GM18498 (cell line): Measurements from ENCODE around the gene ADH7.

Experiments used
- ATAC-seq: cut with Tn5 transposase; IDR thresholded peaks from one replicate; pipeline ENCODE4 v1.9.1; 2021; ENCODE audit warnings: mild to moderate bottlenecking, moderate library complexity; ENCODE audit not compliant: unreplicated experiment

ADH7 gene

DNA sequence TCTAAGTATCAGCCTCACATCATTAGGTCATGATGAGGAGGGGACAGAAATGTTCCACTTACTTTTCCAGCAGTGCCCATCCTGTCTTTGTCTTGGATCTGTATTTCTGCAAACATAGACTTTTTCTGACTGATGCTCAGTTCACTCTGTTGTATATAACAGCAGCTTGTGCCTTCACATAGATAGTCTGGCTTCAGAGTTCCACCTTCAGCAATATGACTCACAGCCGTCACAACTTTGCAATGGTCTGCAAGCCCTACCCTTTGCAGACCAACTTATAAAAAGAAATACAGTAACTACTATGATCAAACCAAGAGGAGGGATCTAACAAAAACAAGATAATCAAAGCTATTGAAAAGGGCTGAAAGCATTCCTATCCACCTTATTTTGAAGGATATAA lies at the start of gene ADH7:
Gene ADH7 (minus strand): TSS at position 189 of the 400 bp plus-strand sequence. CDS start 109 bp downstream, at position 80.
- no peak for ATAC-seq

DNA sequence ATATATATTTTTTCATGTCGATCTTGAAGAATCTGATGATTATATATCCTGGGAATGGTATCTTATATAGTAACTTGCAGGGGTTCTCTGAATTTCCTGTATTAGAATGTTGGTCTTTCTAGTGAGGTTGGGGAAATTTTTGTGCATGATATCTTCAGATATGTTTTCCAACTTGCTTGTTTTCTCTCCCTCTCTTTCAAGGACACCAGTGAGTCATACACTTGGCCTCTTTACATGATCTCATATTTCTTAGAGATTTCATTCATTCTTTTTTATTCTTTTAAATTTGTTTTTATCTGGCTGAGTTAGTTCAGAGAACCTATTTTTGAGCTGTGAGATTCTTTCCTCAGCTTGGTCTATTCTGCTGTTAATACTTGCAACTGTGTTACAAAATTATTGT lies 48.5 kb upstream of the ADH7 start:
- ATAC-seq = no peak

DNA sequence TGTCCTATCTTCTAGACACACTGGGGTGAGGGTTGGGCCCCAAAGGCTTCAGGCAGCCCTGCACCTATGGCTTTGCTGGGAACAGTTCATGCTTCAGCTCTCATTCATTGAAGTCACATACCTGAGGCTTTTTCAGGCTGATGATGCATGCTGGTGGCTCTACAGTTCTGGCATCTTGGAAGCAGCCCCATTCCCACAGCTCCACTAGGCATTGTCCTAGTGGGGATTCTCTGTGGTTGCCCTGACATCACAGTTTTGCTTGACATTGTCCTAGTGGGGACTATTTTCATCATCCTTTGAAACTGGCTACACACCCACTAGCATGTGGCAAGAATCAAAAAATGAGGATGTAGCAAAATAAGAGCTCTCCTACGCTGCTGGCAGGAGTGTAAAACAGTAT lies 38.0 kb upstream of the ADH7 start:
- ATAC-seq = no peak

DNA sequence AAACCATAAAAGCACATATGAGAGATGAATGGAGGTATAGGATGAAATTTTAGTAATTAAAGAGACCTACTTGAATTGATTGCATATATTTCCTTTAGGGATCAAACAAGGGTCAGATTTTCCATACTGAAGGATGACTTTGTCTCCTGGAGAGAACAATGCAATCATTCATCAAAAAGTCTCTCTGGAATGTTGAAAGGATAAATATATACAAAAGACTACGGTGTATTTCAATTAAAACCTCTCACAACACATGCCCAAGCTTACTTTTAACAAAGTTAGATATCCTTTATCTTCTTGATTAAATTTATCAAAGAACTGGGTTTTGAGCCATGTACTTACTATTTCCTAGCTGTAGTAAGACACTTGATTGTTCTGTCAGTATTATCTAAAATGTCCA lies 36.8 kb upstream of the ADH7 start:
- ATAC-seq = no peak

DNA sequence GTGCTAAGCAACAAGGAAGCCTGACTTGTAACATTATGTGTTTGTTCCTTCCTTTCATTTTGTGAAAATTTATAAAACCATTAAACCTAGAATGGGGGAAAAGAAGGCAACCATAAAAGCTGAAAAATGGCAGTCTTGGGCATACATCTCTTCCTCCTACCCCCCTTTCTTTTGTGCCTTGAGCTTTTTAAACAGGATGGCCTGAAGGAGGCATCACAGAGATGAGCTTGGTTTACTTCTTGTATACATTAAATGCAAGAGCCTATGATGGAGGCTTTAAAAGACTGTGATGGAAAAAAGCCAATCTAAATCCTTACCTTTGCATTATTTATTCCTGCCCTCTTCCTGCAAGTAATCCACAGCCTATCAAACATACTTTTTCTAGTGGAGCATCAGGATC lies 36.2 kb upstream of the ADH7 start:
- no peak for ATAC-seq

DNA sequence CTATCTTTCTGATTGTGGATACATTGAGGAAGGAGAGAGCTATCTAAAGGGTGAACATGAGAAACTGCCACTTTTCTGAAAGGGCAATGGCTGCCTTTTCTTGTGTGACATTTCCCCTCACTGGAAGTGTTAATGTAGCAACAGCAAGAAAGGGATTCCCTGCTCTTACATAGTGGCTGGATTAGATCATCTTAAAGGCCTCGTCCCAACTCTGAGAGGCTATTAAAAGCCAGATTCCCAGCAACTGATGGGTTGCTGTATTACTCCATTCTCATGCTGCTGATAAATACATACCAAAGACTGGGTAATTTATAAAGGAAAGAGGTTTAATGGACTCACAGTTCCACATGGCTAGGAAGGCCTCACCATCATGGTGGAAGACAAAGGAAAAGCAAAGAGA lies 33.7 kb upstream of the ADH7 start:
- no peak for ATAC-seq

DNA sequence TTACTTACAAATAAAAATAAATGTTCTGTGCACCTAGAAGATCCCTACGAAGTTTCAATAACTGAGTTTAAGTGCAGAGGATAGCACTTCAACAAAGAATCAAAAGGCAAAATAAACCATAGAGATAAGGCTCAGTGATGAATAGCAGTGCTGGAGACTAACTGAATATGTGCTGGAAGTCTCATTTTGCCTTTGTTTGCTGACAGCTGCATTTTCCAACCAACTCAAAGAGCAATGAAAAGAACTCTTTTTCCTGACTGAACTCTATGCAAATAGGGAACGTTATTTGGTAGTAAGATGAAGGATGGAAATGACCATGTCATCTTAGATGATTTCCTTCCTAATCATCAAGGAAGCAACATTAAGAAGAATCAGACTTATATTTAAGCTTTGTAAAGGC lies 32.7 kb upstream of the ADH7 start:
- no peak for ATAC-seq

DNA sequence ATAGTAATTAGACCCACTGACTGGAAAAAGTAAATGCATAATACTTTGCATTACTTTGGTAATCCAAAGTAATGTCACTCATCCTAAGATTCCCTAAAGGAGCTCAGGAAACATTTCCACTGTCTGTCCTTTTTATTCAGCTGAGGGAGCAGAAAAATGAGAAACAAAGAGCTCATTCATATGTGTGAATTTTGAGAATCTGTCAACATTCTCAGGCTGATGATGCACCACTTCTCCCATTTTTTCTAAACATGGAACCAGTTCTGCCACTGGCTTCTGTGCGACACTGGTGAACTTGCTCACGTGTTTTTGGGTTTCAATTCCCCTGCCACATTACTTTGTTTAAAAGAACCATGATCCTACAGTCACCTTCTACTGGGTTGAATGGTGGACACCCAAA lies 28.4 kb upstream of the ADH7 start:
- no peak for ATAC-seq

DNA sequence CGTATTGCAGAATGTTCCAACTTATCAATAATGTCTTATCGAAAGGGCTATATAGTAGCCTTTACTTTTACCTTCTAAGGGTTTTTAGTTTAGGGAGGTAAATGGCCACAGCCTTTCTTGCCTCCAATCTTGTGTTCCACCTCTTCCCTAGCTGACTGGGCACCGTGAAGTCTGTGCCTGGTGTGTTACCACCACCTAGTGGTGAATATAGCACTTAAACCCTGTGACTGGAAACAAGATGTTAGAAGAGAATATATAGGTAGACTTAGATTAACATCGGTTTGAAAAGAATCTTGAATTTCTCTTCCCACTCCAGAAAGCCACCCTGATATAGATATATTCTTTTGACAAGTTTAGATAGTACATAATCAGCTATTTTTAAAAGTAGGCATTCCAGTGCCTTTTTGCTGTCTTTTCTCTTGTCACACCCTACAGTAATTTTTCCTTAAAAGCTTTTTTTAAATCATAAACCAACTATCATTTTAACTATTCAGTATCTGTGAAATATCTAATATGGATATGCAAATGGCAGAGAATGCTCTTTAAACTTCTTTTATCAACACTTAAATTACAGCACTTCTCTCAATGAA lies 27.8 kb upstream of the ADH7 start:
- peak; percentile 97 for ATAC-seq

DNA sequence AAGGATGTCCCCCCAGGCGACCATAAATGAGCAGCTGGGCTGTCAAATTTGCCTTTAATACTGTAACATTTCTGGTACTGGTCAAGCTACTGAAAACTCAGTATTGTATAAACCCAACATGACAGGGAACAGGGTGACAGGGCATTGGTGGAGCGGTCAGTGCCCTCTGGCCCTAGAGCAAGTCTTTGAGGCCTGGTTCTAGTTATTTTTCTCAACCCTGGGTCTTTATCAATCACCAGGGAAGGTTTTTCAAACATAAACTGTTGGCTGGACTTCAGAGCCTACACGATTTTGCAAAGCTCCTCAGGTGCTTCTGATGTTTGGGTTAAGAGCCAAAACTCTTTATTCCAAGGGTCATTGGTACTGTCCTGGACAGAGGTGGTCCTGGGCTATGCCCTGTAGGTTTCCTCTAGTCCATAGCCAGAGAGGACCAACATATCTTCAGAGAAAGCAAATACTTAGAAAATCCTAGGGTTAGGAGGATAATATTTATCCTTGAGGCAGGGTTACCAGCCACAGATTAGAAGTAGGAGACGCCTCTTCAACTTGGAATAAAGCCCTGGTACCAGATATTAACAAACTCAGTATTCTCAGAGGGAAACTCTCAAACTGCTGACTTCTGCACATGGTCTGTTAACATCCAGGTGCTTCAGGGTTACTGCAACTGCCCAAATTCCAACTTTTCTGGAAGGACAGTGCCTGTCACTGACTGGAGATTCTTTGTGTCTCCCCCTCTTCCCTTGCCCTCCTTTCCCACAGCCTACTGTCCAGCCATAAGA lies 26.7 kb upstream of the ADH7 start:
- no peak for ATAC-seq

DNA sequence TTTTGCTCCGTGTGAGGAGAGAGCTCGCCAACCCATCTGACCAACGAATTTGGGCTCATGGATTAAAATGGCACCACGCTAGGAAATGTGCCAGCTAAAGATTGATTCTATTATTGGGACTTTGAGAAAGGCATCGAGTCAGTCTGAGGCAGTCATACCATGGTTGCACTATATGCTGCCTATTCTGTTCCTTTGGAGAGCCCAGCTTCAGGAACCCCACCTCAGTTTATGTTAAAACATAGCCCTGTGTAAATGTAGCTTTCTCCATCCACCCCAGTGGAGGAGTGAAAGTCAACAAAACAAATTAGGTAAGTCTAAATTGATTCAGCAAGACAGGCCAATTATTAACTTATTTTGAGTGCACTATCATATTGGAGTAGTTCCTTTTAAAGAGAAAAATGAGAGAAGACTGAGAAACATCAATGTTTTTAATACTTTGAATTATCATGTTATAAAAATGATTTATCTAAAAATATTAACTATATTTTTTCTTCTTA lies 24.5 kb upstream of the ADH7 start:
- no peak for ATAC-seq

DNA sequence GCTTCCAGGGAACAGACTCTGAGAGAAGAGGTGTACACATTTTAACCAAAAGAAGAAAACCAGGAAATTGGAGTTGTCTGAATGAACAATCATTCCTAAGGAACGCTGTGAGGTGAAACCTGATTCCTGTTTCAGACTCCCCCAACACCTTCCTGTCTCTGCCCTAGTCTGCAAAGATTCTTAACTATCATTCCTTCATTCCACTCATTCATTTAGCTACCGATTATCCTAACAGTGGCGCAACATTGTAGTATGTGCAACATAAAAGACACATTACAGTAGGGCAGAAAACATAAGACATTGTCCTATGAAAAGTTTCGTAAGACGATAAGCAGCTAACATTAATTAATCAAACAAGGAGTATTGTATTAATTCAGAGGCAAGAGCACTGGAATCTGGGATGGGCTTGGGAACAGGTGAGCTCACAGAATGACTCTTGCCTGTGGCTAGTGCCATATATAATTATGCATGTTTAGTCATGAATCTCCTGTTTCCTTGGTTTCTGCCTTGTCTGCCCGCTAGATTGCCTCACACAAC lies 23.8 kb upstream of the ADH7 start:
- ATAC-seq = no peak

DNA sequence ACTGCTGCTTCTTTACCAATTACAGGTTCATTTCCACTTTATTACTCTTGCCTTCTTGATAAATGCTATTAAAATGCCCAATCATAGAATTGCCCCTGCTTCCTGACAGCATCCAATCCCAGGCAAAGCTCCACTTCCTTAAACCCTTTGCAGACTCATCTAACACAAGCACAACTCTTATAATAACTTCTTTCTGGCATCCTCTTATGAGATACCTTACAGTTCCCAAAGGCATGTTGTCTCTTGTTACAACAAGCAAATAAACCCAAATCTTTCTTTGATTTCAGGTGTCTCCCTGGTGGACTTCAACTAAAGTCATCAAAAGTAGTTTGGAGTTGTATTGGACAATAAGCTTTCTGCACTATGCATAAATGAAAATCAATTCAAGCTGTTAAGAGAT lies 22.5 kb upstream of the ADH7 start:
- no peak for ATAC-seq

DNA sequence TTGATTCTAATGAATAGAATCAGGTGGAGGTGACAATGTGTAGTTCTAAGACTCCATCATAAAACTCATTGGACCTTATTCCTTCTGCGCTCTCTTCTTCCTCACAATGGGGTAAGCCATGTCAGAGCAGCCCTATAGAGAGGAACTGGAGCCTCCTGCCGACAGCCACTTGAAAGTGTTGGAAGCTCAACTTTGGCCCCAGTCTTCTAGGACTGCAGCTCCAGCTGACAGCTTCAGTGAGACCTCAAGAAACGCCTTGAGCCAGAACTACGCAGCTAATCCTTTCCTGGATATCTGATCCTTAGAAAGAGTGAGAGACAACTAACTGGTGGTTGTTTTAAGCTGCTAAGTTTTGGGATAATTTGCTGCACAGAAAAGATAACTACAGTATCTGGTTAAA lies 22.1 kb upstream of the ADH7 start:
- no peak for ATAC-seq

DNA sequence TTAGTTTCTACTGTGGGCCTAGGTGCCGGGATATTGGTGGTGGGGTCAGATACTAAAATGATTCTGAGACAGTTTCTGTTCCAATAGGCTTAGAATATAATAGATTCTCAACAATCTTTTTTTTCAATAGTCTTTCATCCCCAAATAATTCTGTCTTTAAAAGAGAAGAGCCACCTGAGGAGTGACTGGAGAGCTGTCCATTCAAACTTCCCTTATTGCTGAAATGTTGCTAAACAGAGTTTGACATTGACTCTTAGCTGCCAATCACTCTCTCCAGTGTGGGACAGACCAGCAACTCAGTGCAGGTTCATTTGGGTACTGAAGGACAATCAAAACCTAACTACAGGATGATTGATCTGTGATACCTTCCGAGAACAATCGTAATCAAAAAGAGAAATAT lies 12.4 kb upstream of the ADH7 start:
- peak; percentile 32 for ATAC-seq

DNA sequence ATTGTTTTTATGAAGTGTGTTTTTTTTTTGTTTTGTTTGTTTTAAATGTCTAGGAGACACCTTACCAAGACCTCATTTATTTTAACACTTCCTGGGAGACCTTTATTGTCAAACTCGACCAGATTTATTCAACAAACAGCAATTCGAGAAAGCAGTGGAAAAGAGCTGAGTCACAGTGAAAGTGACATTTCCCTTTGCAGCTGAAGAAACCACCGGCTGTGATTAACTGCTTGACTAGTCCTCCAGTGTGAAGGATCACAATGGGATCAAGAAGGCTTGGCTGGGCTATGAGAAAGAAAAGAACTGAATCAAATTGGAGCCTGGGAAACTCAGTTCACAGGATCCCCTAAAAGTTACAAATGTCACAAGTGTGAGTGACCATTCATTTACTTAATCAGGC lies 11.9 kb upstream of the ADH7 start:
- ATAC-seq = peak; percentile 87

DNA sequence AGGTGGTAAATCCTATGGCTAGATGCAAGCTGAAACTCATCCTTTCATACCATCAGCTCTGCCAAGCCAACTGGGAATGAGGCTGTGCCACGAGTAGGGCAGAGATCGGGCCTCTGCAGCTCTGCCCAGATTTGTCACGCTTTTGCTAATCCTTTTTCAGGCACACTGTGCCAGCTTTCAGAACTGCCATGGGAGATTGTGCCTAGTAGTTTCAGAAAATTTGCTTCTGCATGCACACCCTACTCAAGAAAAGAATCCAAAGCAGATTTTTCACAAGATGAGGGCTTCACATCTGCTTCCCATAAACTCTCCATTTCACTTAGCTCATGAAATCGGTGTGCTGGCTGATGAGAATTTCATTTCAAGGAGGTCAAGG lies 3.3 kb upstream of the ADH7 start:
- no peak for ATAC-seq

DNA sequence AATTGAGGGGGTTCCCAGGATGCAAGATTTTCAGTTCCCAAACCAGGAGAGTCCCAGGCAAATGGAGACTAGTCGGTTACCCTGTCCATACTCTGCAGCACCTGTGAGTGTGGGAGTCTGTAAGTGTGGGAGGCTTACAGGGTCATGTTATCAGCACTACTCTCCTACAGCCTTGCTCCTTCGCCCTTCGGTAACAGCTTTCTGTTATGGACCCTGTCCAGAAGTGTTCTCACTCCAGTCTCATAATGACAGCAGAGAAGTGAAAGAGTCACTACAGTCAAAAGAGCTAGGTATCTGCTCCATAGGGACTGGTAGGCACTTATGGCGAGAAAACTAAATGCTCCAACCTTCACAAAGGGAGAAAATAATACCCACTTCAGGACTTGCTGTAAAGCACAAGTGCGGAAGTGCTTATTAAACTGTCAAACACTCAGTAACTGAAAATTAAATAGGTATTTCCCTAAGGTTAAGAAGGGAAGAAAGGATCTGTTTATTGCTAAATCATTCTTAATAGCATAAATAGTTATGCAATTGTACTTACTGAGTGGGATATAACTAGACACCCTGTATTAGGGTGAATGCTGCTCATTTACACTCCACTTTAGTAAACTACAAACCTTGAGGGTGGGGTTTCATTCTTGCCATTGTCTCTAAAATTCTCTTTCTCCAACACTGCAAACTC lies 2.7 kb upstream of the ADH7 start:
- no peak for ATAC-seq

DNA sequence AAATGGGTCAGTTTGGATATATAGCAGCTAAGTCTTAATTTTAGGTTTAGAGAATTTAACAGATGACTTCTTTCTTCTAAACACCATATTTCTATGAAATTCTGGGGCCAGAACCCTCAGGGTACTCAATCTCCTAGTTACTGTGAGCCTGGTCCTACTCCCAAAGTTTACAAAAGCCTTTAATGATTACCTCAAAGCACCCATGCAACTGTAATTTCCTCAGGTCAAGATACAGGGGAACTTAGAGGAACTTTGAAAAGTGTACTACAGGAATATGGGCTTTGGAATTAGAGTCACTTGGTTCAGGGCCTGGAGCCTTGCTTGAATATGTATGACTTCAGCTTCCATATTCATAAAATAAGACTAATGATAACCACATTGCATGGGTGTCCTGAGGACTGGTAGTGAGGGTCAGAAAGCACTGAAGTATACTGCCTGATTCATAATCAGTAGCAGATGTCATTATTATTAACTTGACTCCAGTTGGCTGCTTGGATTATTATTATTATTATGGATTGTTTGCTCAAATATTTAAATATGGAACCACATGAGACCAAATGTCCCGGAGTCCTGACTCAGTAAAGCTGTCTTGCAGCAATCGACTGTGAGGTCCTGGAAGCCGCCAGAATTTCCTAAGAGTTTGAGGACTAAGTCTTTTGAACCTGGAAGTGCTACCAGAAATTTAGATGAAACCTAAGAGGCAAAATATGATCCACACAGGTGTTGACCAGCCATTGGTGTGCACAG lies 2.0 kb upstream of the ADH7 start:
- ATAC-seq = no peak

DNA sequence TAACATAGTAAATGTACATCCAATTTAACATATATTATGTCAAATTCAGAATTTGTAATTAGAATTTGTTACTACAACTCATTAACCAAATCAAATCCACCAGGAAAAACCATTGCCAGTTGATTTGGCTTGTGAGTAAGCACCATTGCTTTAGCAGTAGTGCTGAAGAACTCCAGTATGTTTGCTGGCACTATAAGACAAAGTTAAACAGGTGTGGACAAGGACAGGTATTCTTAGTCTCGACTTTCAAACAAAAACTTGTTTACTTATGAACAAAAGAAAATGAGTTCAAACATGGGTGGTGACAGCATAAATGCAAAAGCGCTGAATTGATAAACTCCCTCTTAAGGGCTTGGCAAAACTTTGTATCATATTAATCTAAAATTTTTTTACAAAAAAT lies 1.3 kb upstream of the ADH7 start:
- ATAC-seq = no peak

DNA sequence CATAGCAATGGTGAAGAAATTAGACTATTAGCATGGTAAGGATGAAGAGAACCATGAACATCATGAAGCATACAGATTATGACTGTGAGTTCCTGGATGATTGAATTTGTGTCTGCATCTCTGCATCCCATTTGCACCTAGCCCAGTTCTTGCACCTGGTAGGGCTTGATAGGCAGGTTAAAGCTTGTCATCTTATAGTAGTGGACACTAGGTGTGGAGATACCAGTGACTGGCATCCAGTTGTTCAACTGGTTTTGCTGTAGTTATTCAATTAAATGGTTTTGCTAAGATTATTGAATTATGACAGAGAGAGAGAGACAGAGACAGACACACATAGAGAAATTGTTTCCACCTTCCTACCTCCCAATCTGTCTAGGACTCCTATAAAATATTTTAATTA lies 5.0 kb downstream of the ADH7 start:
- ATAC-seq = no peak
